Inflammatory macrophage treated with lipopolysaccharide for 4 hours (primary cell): ENCODE results near the gene HOXC12.

ENCODE experiments used
- DNase-seq: peaks from one replicate; pipeline ENCODE4 v3.0.0-alpha.2; 2020

HOXC12 gene

DNA sequence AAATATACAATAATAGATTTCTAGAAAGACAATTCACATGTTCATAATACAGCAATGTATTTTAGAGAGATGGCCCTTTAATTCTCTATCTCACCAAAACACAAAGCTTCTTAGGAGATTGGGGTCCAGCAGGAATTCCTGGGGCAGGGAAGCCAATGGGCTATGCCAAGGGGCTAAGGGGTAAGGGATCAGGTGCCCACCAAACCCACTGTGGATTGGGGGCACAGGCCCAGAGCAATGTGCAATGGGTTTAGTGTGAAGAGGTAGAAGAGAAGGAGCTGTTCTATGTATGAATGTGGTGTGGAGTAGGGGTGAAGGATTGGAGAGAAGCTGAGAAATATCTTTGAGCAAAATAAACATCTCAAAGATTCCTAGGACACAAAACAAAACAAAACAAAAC lies 13.5 kb upstream of the HOXC12 start:
- DNase-seq, result no peak

DNA sequence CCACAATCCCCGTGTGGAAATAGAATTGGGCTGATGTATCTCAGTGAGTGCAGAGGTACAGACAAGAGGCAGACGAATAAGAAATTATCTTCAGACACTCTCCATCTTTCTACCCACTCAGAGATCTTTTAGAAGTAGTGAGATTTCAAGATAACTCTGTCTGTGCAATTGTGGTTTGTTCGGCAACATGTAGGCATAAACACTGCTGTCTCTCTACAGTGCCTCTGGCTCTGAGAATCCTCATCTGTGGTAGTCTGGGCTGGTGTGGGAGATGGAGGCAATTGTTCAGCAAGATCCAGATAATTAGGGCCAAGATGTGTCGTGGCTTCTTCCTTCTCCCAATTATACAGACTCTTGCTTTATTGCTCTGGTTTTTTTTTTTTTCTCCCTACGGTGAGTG lies 13.0 kb upstream of the HOXC12 start:
- no peak for DNase-seq

DNA sequence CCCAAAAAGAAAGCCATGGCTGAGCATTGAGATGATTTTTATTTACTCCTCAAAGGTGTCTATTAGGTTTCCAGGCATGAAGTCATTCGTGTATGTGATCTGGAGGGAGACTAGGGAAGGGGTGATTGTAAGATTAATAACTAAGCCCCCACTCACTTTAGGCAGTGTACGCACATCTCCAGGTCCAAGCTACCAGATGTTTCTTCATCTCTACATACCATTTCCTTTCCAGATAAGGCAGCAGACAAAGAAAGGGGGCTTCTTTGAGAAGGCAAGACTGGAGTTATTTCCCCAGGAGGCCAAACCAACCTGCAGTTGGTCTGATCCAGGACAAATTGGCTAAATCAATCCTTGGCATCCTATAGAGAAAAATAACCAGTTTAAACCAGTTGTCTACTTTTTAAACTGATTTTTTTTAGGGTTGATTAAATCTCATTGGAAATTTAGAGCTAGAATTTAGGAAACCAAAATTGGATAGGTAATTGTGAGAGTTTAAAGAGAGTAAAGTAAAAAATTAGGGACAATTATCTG lies 12.2 kb upstream of the HOXC12 start:
- DNase-seq, result no peak

DNA sequence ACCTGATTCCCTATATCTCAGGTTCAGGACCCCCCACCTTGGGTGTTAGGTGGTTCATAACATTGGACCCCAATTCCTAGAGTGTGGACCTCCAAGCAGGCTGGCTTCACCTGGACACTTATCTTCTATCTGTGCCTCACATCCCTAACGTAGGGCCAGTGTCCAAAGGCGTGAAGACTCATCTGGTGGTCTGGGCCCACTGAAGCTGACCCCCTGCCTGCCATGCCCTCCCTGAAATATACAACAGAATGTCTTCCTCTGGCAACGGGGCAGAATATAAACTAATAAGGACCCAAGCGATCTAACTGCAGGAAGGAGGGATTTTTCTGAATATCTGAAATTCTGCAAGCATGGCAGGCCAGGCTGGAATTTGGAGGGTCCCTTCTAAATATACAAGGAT lies 10.5 kb upstream of the HOXC12 start:
- no peak for DNase-seq

DNA sequence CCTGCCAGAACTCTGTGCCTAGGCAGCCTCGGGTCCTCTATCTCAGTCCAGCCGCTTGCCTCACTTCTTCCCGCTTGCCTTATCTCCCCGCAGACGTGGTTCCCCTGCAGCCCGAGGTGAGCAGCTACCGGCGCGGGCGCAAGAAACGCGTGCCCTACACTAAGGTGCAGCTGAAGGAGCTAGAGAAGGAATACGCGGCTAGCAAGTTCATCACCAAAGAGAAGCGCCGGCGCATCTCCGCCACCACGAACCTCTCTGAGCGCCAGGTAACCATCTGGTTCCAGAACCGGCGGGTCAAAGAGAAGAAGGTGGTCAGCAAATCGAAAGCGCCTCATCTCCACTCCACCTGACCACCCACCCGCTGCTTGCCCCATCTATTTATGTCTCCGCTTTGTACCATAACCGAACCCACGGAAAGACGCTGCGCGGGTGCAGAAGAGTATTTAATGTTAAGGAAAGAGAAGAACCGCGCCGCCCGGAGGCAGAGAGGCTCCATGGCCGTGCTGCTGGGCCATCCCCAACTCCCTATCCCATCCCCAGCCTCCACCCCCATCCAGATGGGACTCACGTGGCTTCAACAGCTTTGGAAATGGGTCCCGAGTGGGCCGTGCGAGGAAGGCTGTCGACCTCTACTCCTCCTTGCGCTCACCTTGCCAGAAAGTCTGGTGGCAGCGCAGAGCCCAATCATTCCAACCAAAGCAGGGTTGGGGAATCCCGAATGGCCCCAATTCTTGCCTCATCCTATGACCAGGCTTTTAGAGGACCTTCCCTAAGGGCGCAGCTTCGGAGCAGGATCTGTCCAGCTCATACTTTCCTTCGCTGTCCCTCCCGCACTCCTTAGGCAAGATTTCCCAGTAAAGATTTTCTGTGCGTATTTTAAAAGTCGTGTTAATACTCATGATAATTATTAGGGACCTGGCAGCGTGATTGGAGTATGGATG lies 9.5 kb upstream of the HOXC12 start:
- DNase-seq, result no peak

DNA sequence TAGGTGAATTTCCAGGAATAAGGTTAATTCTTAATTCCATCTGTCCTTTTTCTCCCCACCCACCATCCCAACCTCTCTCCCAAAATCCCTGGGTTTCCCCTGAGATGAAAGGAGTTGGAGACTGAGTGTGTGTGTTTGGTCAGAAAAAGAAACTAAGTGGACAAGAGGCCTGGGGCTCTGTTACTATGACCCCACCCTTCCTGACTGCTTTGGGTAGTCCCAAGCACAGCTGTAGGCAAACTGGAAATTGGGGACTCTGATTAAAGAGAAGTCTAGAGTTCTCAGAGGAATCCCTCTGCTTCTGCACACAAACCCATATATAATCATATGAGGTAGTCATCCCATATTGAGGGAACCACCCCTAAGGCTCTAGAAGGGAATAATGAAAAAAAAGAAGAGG lies 7.0 kb upstream of the HOXC12 start:
- DNase-seq, result no peak

DNA sequence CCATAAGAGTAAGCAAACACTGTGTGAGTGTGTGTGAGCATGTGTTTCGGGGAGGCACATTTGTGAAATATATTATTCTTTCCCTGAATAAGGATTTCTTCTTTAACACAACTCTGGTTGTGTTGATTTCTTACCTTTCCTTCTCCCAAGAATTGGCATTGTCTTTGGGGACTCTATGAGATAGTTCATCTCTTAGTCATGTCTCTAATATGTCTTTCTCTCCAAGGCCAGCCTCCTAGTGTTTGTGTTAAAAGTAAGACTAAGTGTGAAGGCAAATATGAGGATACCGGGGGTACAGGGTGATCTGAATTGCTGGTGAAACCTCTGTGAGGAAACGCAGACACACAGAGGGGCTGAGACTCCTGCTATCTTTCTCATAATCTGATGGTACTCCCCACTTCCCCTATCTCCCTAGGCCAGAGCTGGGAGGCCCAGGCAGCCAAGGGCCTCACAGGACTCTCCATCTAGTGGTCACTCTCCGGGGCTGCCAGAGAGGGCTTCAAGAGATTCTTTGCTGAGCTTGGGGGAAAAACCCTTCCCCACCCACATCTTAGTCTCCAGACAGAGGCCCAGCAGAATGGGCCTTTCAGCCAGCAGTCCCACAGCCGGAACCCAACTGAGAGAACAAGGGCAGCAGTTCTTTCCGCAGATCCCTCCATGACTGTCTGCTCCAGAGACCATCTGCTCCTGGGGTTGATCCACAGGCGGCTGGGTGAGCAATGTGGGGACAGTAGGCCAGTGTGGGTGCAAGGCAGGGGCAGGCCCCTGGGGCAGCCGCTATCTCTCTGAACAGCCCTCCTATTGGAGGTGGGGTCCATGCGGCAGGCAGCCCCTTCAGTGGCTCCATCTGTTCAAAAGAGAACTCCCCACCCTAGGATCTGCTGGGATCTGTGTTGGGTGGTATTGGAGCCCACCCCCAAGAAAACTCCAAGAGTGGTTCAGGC lies 5.8 kb upstream of the HOXC12 start:
- no peak for DNase-seq

DNA sequence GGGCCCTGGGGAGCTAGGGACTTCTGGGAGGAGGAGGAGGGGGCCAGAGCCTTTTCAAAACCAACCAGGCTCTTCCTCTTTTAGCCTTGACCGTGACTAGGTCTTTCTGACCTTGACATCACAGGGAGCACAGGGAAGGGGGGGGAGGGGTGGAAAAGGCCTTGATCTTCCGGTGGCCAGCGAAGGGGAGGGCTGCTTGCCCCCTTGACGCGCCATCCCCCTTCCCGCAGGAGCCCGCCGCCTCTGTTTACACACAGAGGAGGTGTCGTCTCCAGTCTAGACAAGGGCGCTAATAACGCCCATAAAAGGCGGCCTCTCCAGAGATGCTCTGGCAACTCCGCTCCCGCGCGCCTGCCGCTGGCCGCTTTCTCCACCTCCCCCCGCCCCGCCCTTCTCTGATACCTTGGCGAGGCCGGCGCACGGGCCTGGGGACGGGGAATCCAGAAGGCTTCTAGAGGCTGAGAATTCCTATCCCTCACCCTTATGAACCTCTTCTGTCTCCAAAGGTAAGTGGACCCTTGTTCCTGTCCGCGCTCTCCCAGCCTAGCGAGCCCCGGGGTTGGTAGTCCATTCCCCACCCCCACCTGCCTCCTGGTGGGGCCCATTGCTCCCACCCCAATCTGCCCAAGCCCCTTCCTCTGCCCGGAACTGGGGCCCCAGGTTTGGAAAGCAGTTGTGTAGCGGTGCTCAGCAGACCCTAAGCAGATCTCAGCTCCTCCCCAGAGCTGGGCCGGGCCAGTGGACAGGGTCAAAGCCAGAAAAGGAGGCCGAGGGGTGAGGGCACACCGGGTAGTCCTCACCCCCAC lies 4.9 kb upstream of the HOXC12 start:
- DNase-seq, result no peak

DNA sequence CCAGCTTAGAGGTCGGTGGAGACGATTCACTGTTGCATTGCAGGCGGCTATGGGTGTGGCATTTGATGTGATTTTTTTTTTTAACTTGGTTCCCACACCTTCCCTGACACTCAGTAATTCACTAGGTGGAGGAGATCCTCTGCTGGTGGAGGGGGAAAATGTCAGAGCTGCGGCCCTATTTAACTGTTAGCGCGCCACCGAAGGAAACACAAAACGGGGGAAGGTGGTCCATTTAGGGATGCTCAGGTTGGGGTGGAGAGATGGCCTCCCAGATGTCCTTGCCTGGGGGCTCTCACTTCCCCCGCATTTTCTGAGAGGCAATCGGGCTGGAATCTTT lies 4.3 kb upstream of the HOXC12 start:
- no peak for DNase-seq

DNA sequence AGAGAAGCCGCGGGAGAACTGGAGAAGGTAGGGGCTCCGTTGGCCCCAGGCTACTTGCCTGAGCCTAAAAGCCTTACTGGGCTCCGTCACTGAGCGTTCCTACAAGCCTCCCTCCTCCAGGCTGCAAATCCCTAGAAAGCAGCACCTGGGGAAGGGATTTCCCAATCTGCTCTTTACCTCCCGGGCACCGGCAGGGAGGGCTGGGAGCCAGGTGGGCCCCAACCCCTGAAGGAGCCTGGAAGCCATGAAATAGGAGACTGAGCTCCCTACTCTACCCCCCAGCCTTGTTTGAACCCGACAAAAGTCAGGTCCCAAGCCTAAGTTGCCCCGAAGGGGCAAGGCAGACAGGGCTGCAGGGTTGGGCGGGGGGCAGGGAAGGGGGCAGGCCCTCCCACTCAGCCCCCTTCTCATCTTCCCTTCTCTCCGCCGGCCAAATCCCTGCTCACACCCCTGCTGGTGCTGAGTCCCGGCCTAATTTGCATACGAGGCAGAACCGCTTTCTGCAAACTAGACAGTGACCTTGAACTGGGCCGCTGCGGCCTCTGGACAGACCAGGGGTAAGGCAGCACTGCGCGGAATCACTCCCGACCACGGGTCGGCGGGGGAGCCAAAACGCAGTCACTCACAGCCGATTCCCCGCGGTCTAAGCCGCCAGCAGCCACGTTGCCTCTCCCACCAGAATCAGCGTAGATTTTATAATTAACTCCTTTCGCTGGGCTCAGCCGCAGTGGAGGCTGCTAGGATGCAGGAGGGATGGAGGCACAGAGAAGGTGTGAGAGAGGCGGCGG lies 3.7 kb upstream of the HOXC12 start:
- no peak for DNase-seq

DNA sequence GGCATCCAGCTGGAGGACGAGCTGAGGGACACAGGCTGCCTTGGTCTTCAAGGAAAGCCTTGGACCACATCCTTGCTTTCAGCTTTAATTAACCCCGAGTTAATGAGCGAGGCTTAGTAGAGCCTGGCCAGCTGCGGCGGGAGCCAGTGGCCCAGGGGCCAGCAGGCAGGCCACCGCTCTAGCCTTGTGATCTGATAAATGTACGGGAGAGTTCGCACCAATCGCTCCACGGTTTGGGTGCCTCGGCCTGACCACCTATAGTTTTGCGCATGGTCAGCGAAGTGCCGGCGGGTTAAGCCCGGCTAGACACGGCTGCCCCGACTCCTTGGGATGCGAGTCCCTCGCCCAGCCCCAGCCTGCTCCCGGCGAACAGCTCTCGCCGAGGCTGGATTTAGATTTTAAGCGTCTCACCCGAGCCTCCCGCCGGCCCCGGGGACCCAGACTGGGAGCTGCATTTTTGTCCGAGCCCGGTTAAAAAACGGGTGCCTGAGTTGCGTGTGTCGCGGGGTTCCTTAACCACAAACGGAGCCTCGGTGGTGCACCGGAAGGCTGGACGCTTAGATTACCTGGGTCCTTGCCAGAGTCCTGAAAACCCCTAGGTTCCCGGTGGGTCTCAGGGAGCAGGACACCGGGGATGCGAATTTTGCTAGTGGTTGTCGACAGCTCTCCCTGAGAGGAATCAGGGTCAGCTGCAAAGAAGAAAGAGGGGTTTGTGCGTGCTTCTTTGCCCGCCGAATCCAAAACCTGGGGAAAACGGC lies 2.9 kb upstream of the HOXC12 start:
- DNase-seq, result no peak

DNA sequence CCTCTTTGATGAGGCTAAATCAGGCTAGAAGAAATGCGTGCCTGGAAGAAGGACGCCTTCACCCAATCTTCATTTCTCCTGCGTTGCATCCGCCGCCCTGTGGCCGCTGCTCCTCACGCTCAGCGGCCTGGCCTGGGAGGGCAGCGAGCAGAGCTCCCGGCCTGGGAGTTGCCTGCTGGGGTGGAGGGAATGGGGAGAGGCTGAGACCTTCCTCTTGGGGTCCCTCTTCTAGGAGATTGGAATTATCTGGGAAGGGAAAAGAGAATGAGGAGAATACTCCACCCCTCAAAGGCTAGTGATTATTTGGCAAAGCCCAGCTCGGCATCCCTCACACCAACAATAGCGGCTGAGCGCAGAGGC lies 2.4 kb upstream of the HOXC12 start:
- no peak for DNase-seq

DNA sequence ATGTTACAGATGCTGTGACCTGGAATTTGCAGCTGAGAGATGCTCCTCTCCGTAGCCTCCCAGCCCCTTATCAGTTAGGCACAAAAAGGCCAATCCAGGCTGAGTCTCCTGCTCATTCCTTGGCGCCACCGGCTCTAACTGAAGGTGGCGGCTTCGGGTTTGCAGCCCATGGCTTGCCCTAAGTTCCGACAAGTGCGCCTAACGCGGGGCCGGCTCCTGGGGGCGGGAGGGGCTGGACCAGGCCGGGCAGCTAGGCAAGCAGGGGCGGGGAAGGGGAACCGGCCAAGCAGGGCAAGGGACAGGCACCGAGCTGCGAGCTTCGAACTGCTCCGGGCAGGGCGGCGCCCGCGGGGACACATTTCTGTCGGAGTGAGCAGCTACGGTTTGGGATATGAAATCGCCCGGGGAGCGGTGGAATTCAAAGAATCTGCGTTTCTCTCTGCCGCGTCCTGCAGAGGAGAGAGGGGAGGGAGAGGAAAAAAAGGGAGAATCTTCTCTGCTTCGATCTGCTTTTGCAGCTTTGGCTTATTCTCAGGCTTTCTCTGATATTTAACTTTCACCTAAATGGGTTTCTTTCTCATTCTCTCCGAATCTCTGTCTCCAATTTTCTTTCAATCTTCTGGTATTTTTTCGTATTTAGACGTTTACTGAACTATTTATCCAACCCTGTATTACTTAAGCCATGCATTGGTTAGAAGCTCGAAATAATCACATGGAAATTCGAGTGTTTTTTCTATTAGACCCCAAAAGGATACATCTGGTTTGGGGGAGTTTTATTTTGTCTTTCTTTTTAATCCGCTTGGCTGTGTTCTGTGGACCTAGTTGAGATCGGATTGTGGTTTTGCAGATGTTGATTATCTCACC lies 1.6 kb upstream of the HOXC12 start:
- DNase-seq, result no peak

DNA sequence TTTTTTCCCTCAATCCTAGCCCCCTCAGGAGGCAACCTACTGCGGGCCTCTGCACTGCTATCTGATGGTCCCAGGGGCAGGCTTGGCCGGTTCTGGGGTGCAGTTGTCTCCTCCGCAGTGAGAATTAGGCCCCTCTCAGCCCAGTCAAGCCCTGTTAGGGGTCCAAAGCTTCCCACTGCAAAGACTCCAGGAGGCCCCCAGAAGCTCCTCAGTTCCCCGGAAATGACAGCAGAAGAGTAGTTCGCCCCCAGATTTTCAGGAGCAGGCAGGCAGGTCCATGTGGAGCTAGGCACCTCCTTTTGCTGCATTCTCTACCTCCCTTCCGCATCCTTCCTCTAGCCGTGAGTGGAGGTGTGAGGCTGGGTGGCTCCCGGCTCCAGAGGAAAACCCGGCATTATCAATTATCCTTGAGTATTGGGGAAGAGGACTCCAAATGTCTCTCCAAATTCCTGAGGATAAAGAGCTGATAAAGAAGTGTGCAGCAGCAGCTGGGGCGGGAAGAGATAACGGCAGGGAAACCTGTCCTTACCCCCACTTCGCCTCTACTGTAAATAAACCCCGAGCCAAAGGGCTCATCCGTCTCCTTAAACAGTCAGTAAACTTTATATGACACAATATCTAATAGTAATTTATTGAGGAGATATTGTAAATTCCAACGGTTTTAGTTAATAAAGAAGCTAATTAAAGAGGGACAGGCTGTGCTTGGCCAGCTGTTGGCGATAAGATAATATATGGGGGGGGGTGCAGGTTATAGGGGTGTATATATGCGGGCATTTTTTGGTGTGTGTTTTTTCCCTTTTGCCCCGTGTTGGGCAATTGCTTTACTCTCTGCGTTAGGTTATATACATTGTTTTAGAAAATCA lies 641 bp upstream of the HOXC12 start:
- DNase-seq, result no peak

DNA sequence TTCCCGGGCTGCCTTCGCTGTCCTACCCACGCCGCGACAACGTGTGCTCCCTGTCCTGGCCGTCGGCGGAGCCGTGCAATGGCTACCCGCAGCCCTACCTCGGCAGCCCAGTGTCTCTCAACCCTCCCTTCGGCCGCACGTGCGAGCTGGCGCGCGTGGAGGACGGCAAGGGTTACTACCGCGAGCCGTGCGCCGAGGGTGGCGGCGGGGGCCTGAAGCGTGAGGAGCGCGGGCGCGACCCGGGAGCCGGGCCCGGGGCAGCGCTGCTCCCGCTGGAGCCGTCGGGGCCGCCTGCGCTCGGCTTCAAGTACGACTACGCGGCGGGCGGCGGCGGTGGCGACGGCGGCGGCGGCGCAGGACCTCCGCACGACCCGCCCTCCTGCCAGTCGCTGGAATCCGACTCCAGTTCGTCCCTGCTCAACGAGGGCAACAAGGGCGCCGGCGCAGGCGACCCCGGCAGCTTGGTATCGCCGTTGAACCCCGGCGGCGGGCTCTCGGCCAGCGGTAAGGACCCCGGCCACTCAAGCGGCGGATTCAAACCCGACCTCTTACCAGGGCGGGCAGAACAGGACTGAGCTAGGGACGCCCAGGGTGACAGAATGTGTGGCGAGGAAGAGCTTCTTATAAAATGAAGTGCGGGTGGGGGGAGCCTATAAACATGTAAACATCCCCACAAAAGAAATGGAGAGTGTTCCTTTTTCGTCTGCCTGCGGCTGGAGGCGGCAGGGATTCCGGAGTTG lies 503 bp downstream of the HOXC12 start:
- DNase-seq, result no peak

DNA sequence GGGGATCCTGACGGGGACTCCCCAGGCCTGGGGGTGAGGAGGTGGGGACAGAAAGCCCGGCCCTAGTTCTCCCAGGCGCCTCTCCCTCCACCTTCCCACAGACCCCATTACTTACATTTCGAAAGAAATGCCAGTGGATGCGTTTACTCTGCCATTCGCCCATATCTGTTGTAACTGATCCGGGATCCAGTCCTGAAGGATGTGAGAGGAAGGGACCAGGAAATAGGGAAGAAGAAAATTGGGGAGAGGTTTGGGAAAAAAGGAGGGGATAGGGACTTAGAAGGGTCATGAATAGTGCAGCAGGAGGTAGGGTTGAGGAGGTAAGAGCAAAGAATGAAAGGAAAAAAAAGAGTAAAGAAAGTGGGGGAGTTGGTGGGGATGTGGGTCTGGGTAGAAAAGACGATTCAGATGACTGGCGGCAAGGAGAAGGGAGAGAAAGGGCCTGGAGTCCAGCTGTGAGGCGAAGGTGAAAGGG lies 1.1 kb downstream of the HOXC12 start:
- DNase-seq, result no peak

DNA sequence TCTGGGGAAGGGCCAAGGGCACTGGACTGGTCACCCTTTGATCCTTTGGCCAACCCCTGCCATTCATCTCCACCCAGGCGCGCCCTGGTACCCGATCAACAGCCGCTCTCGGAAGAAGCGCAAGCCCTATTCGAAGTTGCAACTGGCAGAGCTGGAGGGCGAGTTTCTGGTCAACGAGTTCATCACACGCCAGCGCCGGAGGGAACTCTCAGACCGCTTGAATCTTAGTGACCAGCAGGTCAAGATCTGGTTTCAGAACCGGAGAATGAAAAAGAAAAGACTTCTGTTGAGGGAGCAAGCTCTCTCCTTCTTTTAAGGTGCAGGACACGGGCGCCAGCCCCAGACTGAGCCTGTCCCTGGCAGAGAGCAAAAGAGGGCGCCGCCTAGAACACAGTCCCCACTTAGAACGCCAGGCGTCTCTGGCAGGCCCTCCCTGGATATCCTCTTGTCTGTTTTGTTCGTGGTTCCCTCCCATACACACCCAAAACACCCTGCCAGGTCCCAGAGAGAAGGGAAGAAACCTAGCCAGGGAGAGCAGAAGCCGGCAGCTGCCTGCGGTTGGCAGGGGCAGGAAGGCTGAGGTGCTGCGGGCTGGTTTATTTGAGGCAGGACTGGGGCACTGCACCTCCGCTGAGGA lies 1.7 kb downstream of the HOXC12 start:
- no peak for DNase-seq
